HG03565 (cell line): ENCODE results near the gene CCRL2.
"Not testable (repeated sequence)": the region's sequence is repeated elsewhere in the genome, so short reads cannot be mapped to it uniquely, and the experiment has no call there.

Experiments
- ATAC-seq: cut with Tn5 transposase; IDR thresholded peaks from one replicate; pipeline ENCODE4 v1.9.1; 2021; ENCODE audit warnings: mild to moderate bottlenecking, moderate library complexity; ENCODE audit not compliant: unreplicated experiment

The CCRL2 gene

GRCh38 chr3:46378426-46378942 lies 28.6 kb upstream of the CCRL2 start:
- ATAC-seq: no peak

DNA sequence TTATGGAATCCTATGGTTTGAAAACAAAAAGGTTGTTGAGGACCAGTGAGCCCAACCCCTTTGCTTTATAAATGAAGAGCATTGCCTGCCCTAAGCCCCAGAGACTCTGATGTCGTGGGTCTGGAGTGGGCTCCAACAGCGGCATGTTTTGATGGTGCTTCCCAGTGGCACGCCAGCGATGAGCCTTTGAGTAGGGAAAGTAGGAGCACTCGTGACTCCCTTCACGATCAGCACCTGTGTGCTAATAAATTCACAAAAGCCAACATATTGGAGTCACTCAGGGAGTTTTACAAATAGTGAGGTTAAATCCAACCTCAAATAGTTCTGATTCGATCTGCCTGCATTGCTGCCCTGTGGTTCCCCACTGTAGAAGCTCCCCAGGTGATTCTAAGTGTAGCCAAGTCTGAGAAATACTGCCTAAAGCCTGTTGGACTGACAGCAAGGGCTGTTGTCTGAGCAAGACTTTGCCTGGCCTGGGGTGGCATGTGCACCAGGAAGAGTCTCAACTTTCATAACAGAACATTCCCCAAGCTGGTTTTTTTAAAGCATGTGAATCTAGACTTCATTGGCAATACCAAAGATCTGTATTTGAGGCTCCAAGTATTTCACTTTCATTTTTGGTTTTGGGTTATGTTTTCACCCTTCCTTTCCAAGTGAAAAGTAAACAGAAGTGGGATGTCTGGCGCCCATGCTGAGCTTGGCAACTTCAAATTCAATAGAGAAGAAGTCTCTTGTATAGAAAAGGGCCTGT lies 26.4 kb upstream of the CCRL2 start:
- ATAC-seq: no peak

DNA sequence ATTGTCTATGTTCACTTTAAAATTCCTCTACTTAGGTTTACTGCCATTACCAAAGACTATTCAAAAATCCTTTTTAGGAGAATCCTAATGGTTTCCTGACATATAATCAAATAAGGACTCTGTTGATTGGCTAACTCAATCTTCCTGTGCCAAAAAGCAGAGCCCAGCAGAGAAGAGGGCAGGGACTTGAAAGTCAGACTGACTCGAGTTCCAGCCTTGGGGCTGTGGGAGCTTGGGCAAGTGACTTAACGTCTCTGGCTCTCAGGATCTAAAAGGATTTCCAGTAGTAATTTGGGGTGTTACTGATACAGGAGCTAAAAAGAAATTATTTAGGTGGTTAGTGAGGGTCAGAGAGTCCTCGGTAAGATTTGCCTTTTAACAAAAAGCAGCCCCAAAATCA lies 25.4 kb upstream of the CCRL2 start:
- no peak for ATAC-seq

DNA sequence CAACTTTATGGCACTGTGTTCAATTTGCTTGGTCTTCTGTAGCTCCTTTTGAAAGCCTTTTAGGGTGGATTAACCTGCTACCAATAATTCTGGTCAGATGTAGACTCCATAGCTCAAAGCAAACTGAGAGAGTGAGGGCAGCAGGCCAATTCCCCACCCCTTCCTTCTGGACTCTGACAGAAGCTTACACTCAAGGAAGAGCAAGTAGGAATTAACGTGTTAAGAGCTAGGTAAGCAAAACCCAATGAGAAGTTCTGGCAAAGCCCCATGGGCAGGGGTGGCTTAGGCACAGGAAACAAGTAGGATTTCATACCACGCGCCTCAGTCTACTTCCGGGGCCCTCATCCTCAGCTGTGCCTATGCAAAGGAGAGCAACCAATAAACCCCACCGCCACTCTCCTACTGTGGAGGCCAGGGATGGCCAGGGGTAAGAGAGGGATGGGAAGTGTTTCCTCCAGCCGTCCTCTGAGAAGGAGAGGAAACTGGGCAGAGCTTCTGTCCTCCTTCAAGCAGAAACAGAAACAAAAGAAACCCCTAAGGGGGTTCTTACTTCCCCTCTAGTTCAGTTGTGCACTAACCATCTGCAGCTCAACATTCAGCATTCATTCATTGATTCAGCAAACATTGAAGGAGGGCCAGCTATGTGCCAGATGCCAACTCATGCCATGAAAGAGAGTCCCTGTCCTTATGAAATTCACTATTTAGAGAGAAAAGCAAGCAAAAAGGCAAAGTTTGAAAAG lies 23.7 kb upstream of the CCRL2 start:
- no peak for ATAC-seq

GRCh38 chr3:46383951-46384330 lies 23.1 kb upstream of the CCRL2 start:
- no peak for ATAC-seq

DNA sequence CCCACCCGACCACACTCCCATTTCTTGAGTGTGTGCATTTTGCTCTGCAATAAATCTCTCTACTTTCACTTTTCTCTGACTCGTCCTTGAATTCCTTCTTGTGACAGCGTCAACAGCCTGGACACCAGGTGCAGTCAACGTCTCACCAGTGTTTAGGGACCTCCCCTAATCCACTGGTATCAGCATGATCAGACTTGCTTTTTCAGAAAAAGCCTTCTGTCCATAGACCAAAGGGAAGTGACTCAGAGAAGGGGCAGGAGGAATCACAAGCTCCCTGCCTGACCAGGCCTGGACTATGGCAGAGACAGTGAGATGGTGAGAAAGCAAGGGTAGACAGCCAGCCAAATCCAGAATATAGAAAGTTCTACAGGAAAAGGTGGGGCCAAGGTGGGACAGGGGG lies 20.9 kb upstream of the CCRL2 start:
- ATAC-seq: no peak

DNA sequence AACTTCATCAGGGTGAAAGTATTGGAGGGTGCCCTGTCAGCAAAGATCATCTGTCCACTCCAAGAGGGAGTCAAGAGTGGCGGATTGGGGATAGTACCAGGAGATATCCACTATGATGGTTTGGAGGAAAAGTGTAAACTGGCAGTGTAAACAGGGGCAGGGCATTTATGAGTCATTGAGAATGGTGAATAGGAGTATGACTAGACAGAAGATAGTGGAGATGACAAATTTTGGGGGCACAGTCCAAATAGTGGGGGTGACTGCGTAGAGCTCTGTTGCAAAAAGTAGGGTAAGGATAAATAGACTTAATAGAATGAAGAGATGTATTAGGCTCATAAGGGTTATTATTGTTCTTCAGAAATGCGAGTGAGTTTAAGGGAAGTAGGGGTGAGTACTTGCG lies 18.2 kb upstream of the CCRL2 start:
- not testable (repeated sequence) for ATAC-seq

GRCh38 chr3:46389306-46389705 lies 17.8 kb upstream of the CCRL2 start:
- no peak for ATAC-seq

GRCh38 chr3:46391526-46391925 lies 15.5 kb upstream of the CCRL2 start:
- not testable (repeated sequence) for ATAC-seq

- no peak for ATAC-seq
These were observed 14.0 kb upstream of the CCRL2 start for GRCh38 chr3:46393011-46393410.

DNA sequence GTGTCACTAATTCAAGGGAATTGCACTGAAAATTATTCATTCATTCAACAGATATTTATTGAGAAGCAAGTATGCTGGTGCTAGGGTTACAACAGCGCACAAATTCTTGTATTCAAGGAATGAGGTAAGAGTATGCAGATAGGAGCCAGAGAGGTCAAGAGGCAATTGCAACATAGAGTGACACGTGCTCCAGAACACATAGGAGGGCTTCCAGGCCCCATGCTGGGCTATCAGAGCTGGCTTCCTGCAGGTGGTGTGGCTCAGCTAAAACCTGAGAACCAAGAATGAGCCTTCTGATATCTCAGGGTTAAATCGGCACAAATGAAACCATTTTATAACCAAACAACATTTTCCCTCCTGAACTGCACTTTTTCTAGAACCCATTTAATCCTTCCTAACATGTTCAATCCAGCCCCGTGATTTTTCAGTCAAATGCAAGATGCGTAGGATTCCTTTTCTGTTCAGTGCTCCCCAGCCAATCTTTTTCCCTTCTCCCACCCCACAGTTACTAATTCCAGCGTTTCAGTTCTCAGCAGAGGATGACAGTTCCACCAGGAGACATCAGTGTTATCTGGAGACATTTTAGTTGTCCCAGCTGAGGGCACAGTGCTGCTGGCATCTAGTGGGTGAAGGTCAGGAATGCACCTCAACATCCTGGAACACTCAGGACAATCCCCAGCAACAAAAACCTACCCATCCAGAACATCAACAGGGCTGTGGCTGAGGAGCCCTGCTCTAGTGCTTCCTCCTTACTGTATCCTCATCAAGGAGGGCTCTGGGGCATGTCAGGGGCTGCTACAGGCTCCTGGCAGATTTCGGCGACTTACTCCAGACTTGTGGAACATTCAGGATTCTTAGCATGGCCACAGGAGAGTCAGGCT lies 13.3 kb upstream of the CCRL2 start:
- ATAC-seq: no peak

DNA sequence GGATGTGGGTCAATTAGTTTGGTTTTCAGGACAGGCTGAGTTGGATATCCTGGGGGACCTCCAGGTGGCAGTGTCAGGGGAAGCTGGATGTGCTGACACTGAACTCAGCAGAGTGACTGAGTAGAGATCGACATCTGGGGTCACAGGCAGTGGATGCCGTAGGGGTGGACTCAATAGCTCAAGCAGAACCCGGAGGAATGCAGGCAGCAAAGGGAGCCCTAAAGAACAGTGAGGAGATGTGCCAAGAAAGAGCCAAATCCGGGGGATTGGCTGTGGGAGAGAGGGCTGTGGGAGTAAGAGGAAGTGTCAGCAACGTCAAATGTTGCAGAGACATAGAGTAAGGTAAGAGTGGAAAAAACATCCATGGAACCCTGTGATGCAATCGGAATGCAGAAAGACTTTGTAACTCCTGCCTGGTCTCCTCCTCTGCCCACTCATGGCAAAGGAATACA lies 11.8 kb upstream of the CCRL2 start:
- ATAC-seq: no peak

DNA sequence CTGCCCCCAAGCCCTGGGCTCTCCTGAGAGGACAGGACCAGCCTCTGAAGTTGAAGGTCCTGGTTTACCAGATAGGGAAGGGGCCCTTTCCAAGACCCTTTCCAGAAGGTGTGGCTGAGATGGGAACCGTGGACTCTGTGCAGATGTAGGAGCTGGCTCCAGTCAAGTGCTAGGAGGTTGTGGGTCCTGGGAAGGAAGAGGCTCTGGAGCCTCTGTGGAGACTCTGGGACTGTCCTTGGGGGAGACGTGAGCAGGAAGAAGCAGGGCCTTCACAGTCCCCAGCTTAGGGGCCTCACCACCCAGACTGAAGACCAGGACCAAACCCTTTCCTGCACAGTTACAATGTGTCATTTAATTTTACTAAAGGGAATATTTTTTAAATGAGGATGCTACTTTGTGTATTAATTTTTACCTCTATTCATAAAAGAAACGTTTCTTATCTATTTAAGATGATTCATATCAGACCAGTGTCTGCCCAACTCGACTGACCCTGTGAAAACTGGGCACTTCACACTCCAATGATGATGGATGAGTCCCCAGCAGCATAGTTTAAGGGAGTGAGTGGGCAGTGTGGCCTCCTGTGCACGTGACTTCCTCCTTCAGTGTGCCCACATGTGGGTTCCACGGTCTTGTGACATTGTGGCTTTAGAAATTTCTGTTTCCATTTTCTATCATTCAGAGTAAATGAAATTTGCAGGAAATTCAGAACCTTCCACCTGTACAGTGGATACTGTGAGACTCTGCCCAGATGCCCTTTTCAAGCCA lies 11.1 kb upstream of the CCRL2 start:
- no peak for ATAC-seq

GRCh38 chr3:46397111-46397510 lies 9.9 kb upstream of the CCRL2 start:
- ATAC-seq: no peak

DNA sequence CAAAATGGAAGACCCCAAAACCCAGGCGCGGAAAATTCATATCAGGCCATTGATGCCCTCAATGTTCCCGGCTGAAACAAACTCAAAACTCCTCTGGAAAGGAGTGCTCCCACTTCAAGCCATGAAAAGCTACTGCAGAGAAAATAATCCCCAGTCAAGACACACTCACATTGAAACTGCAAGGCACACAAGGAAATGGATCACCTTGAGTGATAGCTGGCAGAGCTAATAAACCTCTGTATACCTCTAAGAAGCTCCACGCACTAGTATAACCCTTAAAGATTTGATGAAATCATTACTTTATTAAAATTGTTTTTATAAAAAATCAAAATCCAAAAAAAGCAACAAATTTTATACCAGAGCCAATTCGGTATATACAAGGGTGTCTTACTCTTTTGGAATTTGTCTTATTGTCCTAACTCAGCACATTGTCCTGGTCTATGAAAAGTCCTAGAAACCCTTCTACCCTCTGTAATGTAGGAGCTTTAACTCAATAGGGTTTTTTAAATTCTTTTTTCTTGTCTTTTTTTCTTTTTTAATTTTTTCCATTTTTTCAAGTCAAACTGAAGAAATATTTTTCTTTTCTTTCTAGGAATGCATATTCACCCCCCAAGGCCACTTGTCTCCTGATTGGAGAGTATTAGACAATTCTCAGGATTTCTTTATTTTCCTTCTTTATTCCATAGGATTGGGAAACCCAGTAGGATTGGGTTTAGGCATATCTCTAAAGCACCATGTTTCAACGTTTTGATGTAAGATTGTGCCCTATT lies 8.7 kb upstream of the CCRL2 start:
- no peak for ATAC-seq

GRCh38 chr3:46399098-46399497 lies 8.0 kb upstream of the CCRL2 start:
- ATAC-seq: no peak

DNA sequence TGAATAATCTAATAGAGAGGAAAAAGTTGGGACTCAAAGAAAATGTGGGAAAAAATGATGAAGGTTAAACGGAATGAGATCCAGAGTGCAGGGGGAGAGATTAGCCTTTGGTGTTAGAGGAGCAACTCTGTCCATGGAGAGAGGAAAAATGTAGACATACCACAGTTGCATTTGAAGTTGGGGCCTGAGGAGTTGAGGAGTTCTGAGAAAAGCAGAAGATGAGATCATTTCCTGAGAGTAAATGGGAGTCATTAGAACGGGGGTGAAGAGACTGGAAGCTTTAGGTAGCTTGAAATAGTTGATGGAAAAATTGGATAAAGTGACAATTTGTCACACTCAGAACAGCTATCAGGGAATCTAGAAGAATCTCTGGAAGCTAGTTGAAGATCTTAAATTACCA lies 7.5 kb upstream of the CCRL2 start:
- no peak for ATAC-seq

DNA sequence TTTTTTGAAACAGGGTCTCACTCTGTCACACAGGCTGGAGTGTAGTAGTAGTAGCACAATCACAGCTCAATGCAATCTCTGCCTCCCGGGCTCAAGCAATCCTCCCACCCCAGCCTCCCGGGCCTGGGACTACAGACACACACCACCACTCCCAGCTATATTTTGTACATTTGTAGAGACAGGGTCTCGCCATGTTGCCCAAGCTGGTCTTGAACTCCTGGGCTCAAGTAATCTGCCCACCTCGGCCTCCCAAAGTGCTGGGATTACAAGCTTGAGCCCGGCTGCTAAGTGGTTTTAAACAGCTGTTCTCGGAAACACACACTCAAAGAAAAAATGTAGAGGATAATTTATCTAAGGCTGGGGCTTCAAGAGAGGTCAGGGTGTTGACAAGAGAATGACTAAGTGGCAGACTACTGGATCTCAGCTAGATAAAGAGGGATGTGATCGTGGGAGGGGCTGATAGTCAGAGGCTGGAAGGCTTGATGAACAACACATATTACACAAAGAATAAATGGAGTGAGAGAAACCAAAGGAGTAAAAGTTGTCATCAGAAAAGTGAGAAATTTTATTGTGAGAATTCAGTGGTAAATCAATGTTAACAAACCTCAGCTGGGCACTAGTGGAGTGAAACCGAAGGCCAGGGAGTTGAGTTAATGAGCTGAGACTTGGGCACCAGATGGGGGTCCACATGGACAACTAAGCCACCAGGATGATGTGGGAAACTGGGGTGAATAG lies 6.9 kb upstream of the CCRL2 start:
- ATAC-seq: no peak

DNA sequence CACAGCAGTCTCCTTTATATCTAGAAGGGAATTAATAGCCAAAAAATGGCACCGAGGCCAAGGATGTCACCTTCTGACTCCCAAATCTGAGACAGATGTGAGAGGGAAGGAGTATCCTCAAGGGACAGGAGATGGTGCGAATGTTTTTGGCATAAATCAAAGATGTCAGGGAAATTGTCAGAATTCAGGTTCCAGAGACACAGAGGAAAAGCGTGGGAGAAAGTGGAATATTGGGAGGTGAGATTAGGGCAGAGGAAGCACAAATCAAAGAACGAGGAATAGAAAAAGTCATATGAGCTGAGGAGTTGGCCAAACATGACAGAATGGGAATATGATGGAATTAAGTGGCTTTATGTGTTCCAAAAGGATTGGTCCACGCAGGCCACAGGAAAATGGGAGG lies 6.2 kb upstream of the CCRL2 start:
- ATAC-seq: no peak
